Ovary (tissue), 9 donors: Measurements from ENCODE around the gene CLDN34. TPM values are rescaled to one million over a fixed set of nuclear protein-coding genes. Genes with fewer than 3 reads are reported as not detected.

ENCODE experiments used
- DNase-seq, 5 donors: peaks; one replicate each; pipeline ENCODE4 v3.0.0-alpha.2; 2019 to 2020
- H3K27ac ChIP-seq, 2 donors: fragments of 200-600 bp; one replicate each; pipeline versions ENCODE4 v1.5.1 to v1.8.0; 2019 to 2022
- H3K27me3 ChIP-seq: fragments of 200-600 bp; one replicate; pipeline ENCODE4 v1.8.0; 2022
- H3K36me3 ChIP-seq: fragments of 200-600 bp; sonication (generic); one replicate; pipeline ENCODE4 v1.5.1; 2019
- H3K4me1 ChIP-seq: one replicate; pipeline ENCODE4 v1.8.1; 2013; ENCODE audit warnings: mild to moderate bottlenecking, moderate library complexity; ENCODE audit not compliant: insufficient read depth
- H3K4me3 ChIP-seq: fragments of 200-600 bp; sonication (generic); one replicate; pipeline ENCODE4 v1.5.1; 2017
- H3K9me3 ChIP-seq, 2 donors: fragments of 200-600 bp in 1 of 2; sonication (generic) in 1 of 2; one replicate each; pipeline versions ENCODE4 v1.5.1 to v1.8.1; 2013 to 2019; ENCODE audit warnings: mild to moderate bottlenecking in 1 of 2, moderate library complexity in 1 of 2
- CTCF ChIP-seq, 3 donors: fragments of 450-650 bp in 2 of 3; fragments of 200-600 bp in 1 of 3; IDR thresholded peaks; one replicate each; pipeline versions ENCODE4 v1.5.1 to v1.8.0; 2016 to 2022; ENCODE audit warnings: antibody characterized with exemption in 3 of 3, mild to moderate bottlenecking in 1 of 3
- EP300 ChIP-seq: sonication (generic); formaldehyde crosslinking; IDR thresholded peaks from one replicate; pipeline ENCODE4 v1.6.1; 2017; ENCODE audit warnings: antibody characterized with exemption
- POLR2A ChIP-seq: fragments of 450-650 bp; IDR thresholded peaks from one replicate; pipeline ENCODE4 v1.6.1; 2017; ENCODE audit warnings: antibody characterized with exemption, mild to moderate bottlenecking, moderate library complexity
- WGBS, 3 donors: extraction: QIAGEN DNeasy Blood & Tissue Kit in 1 of 3; methylation state at CpG; one replicate each; pipeline versions ENCODE4 v1.1.5 to v1.1.7; 2013 to 2017; 5-methylcytosine and 5-hydroxymethylcytosine counted together
- intact Hi-C, 4 donors: fragments of 100-400 bp; cut with DNase I; formaldehyde crosslinking; loops; one replicate each; pipeline versions ENCODE4 v1.11.0 to v1.15.1; 2022 to 2023
- polyA plus RNA-seq, 2 donors: library from polyadenylated mRNA; stranded (reverse); fragments of 200-250 nt in 1 of 2; fragments of 350-450 nt in 1 of 2; fragmentation: Illumina TruSeq in 1 of 2; extraction: RNeasy Lipid Tissue Mini Kit (QIAGEN cat#74804) in 1 of 2; gene quantifications; one replicate each; pipeline ENCODE4 v1.2.3, GENCODE V29; 2013 to 2014
- total RNA-seq, 7 donors: library from RNA; depleted of rRNA in 2 of 7; stranded (reverse); fragments of >200 nt in 2 of 7; fragmentation: NEBNext Ultra II Directional in 3 of 7; extraction: Animal tissue kit (Norgen Biotek cat#: 25700) in 3 of 7; gene quantifications; one replicate each; pipeline versions ENCODE4 v1.1.0 to v1.2.4, GENCODE V29; 2016 to 2023
- donor health status: DM: no; HTN: no; CAD: no; lungs with moderate emphysema.
- donor health status: DM: no; HTN: no; CAD: no.
- donor health status: Bipolar disorder and iron deficiency.
- donor health status: DM: yes; HTN: yes; CAD: no.
- donor health status: DM: no; HTN: no; CAD: no.
- donor health status: DM: yes; HTN: yes; CAD: no.

The CLDN34 gene
- total and polyA plus RNA-seq, 9 donors, result 0.12 to 0.82 (median 0.57) TPM; not detected in 3

DNA sequence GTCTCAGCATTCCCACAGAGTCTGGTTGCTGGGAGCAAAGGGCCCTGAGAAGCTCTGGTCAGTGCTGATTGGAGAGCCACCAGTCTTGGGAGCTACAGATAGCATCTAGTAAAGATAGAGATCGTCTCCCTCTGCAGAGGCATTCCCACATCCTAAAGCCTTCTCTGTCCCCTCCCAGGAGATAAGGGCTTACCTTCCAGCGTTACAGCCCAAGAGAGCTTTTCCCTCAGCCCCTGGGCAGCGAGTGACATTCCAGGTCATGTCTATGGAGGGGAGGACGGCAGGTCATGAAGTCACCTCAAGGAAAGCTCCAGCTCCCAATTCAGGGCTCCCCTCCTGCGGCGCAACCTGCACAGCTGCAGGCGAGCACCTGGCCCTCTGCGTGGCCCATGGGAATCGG is 29.9 kb downstream of the CLDN34 start:
- WGBS, 3 donors, result 87 to 92% (median 88%) methylated on average over 9 of the region's 9 CpGs
- H3K9me3 ChIP-seq, result no peaks in the 10 kb centered on the region
- no peaks in the 10 kb centered on the region for H3K4me1 ChIP-seq
- H3K36me3 ChIP-seq, result no peaks in the 10 kb centered on the region
- no peak for DNase-seq
- H3K27me3 ChIP-seq, result no peaks in the 10 kb centered on the region
- no peak overlapping the region for H3K27ac ChIP-seq
- intact Hi-C loops, result loop anchor here (2.0 to 5.0 kb wide), 2 partner anchors 120 to 122 kb away; no protein-coding TSS in a partner anchor
- TF ChIP-seq POLR2A (no peak), CTCF (IDR thresholded peaks at IDR 0.05) (no peak), EP300 (no peak)
- H3K4me3 ChIP-seq, result no peak overlapping the region

DNA sequence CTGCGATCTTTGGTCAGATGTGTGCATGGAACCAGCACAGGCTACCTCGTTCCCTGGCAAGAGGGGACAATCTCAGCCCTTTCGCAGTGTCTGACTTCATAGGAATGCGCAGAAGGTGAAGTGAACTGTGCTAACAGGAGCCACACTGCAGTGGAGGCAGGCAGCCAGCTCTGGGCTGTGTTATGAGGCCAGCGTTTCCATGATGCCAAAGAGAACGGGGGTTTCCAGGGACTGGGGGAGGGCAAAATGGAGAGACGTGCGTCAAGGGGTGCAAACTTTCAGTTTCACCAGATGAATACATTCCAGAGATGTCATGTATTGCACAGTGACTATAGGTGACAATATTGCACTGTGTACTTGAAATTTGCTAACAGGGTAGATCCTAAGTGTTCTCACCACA is 30.4 kb downstream of the CLDN34 start:
- 86 to 90% (median 86%) methylated on average over 8 of the region's 8 CpGs for WGBS, 3 donors
- no peaks in the 10 kb centered on the region for H3K9me3 ChIP-seq
- TF ChIP-seq POLR2A, result no peak
- no peak for TF ChIP-seq CTCF (IDR thresholded peaks at IDR 0.05)
- TF ChIP-seq EP300, result no peak
- H3K36me3 ChIP-seq, result no peaks in the 10 kb centered on the region
- no peak overlapping the region for H3K27ac ChIP-seq
- no peaks in the 10 kb centered on the region for H3K4me1 ChIP-seq
- H3K27me3 ChIP-seq, result no peaks in the 10 kb centered on the region
- no peak overlapping the region for H3K4me3 ChIP-seq
- no peak for DNase-seq
- intact Hi-C loops, result loop anchor here (2.0 to 5.0 kb wide), 2 partner anchors 120 to 121 kb away; no protein-coding TSS in a partner anchor

DNA sequence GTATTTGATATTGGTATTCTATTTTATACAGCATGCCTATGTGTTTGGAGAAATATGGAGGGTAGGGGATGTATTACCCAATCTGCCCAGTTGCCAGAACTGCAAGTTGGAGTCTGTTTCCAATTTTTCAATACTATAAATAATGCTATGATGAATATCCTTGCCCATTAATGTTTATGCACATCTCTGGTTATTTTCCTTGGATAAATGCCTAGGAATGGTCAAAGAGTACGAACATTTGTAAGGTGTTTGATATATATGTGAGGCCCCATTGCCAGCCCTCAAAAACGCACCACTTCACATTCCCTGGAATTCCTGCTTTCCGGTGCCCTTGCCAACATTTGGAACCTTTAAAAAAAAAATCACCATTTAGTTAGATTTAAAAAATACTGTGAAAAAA is 34.3 kb downstream of the CLDN34 start:
- Histone ChIP-seq H3K36me3 (no peaks in the 10 kb centered on the region), H3K9me3 (no peaks in the 10 kb centered on the region), H3K27me3 (no peaks in the 10 kb centered on the region), H3K27ac (no peak overlapping the region), H3K4me1 (no peaks in the 10 kb centered on the region), H3K4me3 (no peak overlapping the region)
- intact Hi-C loops, result no loop called here
- WGBS, 3 donors, result 69 to 80% (median 71%) methylated on average over 3 of the region's 3 CpGs
- TF ChIP-seq POLR2A (no peak), CTCF (IDR thresholded peaks at IDR 0.05) (no peak), EP300 (no peak)
- no peak for DNase-seq

DNA sequence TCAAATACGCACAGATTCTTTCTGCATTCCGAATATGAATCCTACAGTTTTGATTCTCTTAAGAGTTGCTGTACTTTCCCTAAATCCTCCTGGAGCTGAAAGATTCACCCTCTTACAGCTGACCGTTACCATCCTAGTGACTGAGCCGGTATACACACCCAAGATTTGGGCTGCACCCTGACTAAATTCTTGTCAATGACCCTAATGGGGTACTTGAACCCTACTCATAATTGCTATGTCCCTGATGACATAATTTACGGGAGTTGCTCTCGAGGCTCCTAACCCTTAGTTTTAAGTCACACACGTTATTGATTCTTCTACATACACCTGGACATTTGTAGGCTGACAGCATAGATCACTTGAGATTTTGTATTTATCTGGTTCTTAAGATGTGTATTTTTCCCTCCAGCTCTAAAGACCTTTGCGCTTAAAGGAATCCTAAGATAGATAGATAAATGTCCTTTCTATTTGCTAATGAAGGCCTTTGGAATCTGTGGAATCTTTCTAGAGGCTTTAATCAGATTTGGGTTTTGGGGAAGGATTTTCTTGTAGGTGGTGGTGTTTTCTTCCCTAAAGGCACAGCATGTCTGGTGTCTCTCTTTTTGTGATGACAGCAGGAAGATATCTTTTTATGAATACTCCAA is 37.8 kb downstream of the CLDN34 start:
- intact Hi-C loops, result no loop called here
- Histone ChIP-seq H3K27me3 (no peaks in the 10 kb centered on the region), H3K4me3 (no peak overlapping the region), H3K27ac (no peak overlapping the region), H3K9me3 (no peaks in the 10 kb centered on the region), H3K36me3 (no peaks in the 10 kb centered on the region), H3K4me1 (no peaks in the 10 kb centered on the region)
- WGBS, 3 donors, result 80 to 87% (median 87%) methylated on average over 8 of the region's 8 CpGs
- no peak for DNase-seq
- TF ChIP-seq POLR2A (no peak), CTCF (IDR thresholded peaks at IDR 0.05) (no peak), EP300 (no peak)
